Hematopoietic multipotent progenitor cell treated with erythropoietin and hydrocortisone succinate and interleukin-3 and kit ligand, for 17 days (in vitro differentiated cells): ENCODE data around the gene RFNG.
"Not testable (repeated sequence)": the region's sequence is repeated elsewhere in the genome, so short reads cannot be mapped to it uniquely, and the experiment has no call there.

ENCODE experiments used
- DNase-seq: peaks from one replicate; pipeline ENCODE4 v3.0.0-alpha.2; 2015; ENCODE audit warnings: low spot score

The RFNG gene

GRCh38 chr17:82042649-82043048 is 9.0 kb downstream of the RFNG start:
- DNase-seq = no peak

GRCh38 chr17:82041144-82041814 is 10.3 kb downstream of the RFNG start:
- no peak for DNase-seq

GRCh38 chr17:82039695-82040299 is 11.8 kb downstream of the RFNG start:
- DNase-seq = no peak

- not testable (repeated sequence) for DNase-seq
These were observed 12.7 kb downstream of the RFNG start for GRCh38 chr17:82038796-82039409.

- no peak for DNase-seq
These were observed 13.8 kb downstream of the RFNG start for GRCh38 chr17:82037889-82038195.

- peak; percentile 92 for DNase-seq
These were observed 14.3 kb downstream of the RFNG start, which contains the start of gene DCXR for GRCh38 chr17:82037092-82037888. TSS of gene DCXR (minus strand) at chr17:82037697. CDS start at chr17:82037682, 15 bp downstream.

- DNase-seq = no peak
These were observed 14.9 kb downstream of the RFNG start for GRCh38 chr17:82036634-82037091.

GRCh38 chr17:82035956-82036633 is 15.5 kb downstream of the RFNG start:
- DNase-seq = no peak

- no peak for DNase-seq
These were observed 16.1 kb downstream of the RFNG start for GRCh38 chr17:82035488-82035887.

- DNase-seq = no peak
These were observed 17.1 kb downstream of the RFNG start for GRCh38 chr17:82034371-82035011.

GRCh38 chr17:82033359-82034085 is 18.1 kb downstream of the RFNG start:
- DNase-seq = no peak

- DNase-seq = peak; percentile 64
These were observed 19.6 kb downstream of the RFNG start for GRCh38 chr17:82031885-82032627.

GRCh38 chr17:82031303-82031884 is 20.2 kb downstream of the RFNG start, which contains the start of gene RAC3:
TSS of gene RAC3 (plus strand) at chr17:82031678. CDS start at chr17:82031762, 84 bp downstream.
- no peak for DNase-seq

- DNase-seq = peak; percentile 62
These were observed 20.9 kb downstream of the RFNG start for GRCh38 chr17:82030470-82031302.

GRCh38 chr17:82029990-82030469 is 21.6 kb downstream of the RFNG start:
- DNase-seq = no peak

- no peak for DNase-seq
These were observed 22.2 kb downstream of the RFNG start for GRCh38 chr17:82029391-82029790.

- no peak for DNase-seq
These were observed 22.6 kb downstream of the RFNG start for GRCh38 chr17:82028966-82029365.

- DNase-seq = no peak
These were observed 23.4 kb downstream of the RFNG start for GRCh38 chr17:82028246-82028645.
